Panc1 (cell line): ENCODE results near the gene COQ8A. TPM values are rescaled to one million over a fixed set of nuclear protein-coding genes. Genes with fewer than 3 reads are reported as not detected.

Experiments used
- ATAC-seq: fragments of 200-7000 bp; cut with Tn5 transposase; 2 replicates; pipeline ENCODE4 v1.9.1; 2020; ENCODE audit warnings: mild to moderate bottlenecking, moderate library complexity
- BruUV-seq: library from RNA; stranded (reverse); fragments of 400-500 nt; replicated peaks from 2 replicates; lab custom pipeline; 2021; lab: Mats Ljungman, UMichigan
- CTCF ChIA-PET: fragments of 300-600 bp; sonication (Branson Sonifier 250); formaldehyde crosslinking; loops from one replicate; lab custom pipeline; 2022; ENCODE audit warnings: antibody characterized with exemption; lab: Charles Lee
- POLR2A ChIA-PET: fragments of 300-600 bp; sonication (Branson Sonifier 250); formaldehyde crosslinking; loops from one replicate; lab custom pipeline; 2022; ENCODE audit warnings: antibody characterized with exemption; lab: Charles Lee
- DNase-seq: peaks from one replicate; pipeline ENCODE4 v3.0.0-alpha.2; 2010; ENCODE audit warnings: low read depth, low spot score
- H3K27ac ChIP-seq: 2 replicates; pipeline ENCODE4 v1.5.1; 2011; ENCODE audit warnings: mild to moderate bottlenecking, low read length, inconsistent platforms
- H3K27me3 ChIP-seq: fragments of 200-500 bp; sonication (Bioruptor generic); 2 replicates; pipeline ENCODE4 v1.6.0; 2014; ENCODE audit warnings: low read length, inconsistent platforms; ENCODE audit not compliant: control insufficient read depth, insufficient read depth
- H3K36me3 ChIP-seq: fragments of 200-500 bp; sonication (Bioruptor generic); 2 replicates; pipeline ENCODE4 v1.5.1; 2014; ENCODE audit warnings: inconsistent platforms, mild to moderate bottlenecking, low read length, moderate library complexity; ENCODE audit not compliant: control insufficient read depth, insufficient read depth
- H3K4me1 ChIP-seq: 2 replicates; pipeline ENCODE4 v1.5.1; 2011; ENCODE audit warnings: inconsistent platforms, mild to moderate bottlenecking, low read length, moderate library complexity; ENCODE audit not compliant: control insufficient read depth, insufficient read depth
- H3K4me3 ChIP-seq, 2 experiments: 2 replicates each; pipeline ENCODE4 v1.5.1; 2011 to 2012; ENCODE audit warnings: low read depth in 2 of 2, low read length in 2 of 2, mild to moderate bottlenecking in 2 of 2, inconsistent platforms in 1 of 2, moderate library complexity in 1 of 2
- H3K9me3 ChIP-seq: fragments of 200-500 bp; sonication (Bioruptor generic); 2 replicates; pipeline ENCODE4 v1.5.1; 2014; ENCODE audit warnings: low read depth, mild to moderate bottlenecking, inconsistent platforms, low read length, moderate library complexity; ENCODE audit not compliant: control insufficient read depth, insufficient read depth
- CTCF ChIP-seq: fragments of 450-650 bp; IDR thresholded peaks from 2 replicates; pipeline ENCODE4 v1.5.1; 2017; ENCODE audit warnings: mild to moderate bottlenecking
- POLR2AphosphoS5 ChIP-seq: IDR thresholded peaks from 2 replicates; pipeline ENCODE4 v1.6.1; 2012; ENCODE audit warnings: mild to moderate bottlenecking, low read depth, low read length, moderate library complexity
- REST ChIP-seq, 2 experiments: IDR thresholded peaks; 2 replicates each; pipeline ENCODE4 v1.6.1; 2011 to 2012; ENCODE audit warnings: low read depth in 2 of 2, control low read depth in 1 of 2, low read length in 1 of 2, mild to moderate bottlenecking in 1 of 2, moderate library complexity in 1 of 2; ENCODE audit not compliant: insufficient read depth in 1 of 2
- SIN3A ChIP-seq: IDR thresholded peaks from 2 replicates; pipeline ENCODE4 v1.6.1; 2012; ENCODE audit warnings: low read depth, mild to moderate bottlenecking, low read length, moderate library complexity, borderline replicate concordance; ENCODE audit not compliant: insufficient read depth
- TCF7L2 ChIP-seq: IDR thresholded peaks from 2 replicates; pipeline ENCODE4 v1.6.1; 2011; ENCODE audit warnings: mild to moderate bottlenecking, low read depth, low read length, inconsistent platforms
- in situ Hi-C: cut with HindIII; loops from 2 replicates; pipeline ENCODE4 v1.10.0; 2016; ENCODE audit warnings: low sequenced_read_pairs, low pct_unique_long_range_greater_than_20kb
- intact Hi-C: fragments of 100-400 bp; cut with micrococcal nuclease; formaldehyde crosslinking; loops from one replicate; pipeline ENCODE4 v1.10.0; 2022; ENCODE audit not compliant: unreplicated experiment
- total RNA-seq: library from RNA; stranded (reverse); gene quantifications from one replicate; pipeline ENCODE4 v1.2.1, GENCODE V29; 2021; ENCODE audit not compliant: unreplicated experiment

The COQ8A gene
- total RNA-seq, 1 experiment from 2014 or later, result 15.1 TPM

- no peaks in the 10 kb centered on the region for H3K4me1 ChIP-seq
- H3K36me3 ChIP-seq, result no peaks in the 10 kb centered on the region
- H3K27me3 ChIP-seq, result no peaks in the 10 kb centered on the region
- in situ Hi-C loops (no loop called here), intact Hi-C loops (no loop called here)
- ATAC-seq, result no peak
- DNase-seq, result no peak
- H3K27ac ChIP-seq, result no peak overlapping the region
- no peaks in the 10 kb centered on the region for H3K9me3 ChIP-seq
- BruUV-seq, result no TSS peak
- H3K4me3 ChIP-seq, result no peak overlapping the region
- TF ChIP-seq POLR2AphosphoS5, result no peak
- no peak for TF ChIP-seq CTCF
- TF ChIP-seq REST (IDR thresholded peaks at IDR 0.05; ENCODE audit: insufficient read depth in 1 of 2, low read depth in 2 of 2, low read length in 1 of 2), result no peak
- no peak for TF ChIP-seq TCF7L2
- no peak for TF ChIP-seq SIN3A
- ChIA-PET CTCF (no interaction called here), POLR2A (no interaction called here)
These were observed 45.2 kb downstream of the COQ8A start for GRCh38 chr1:226985239-226985838.

- in situ Hi-C loops, result no loop called here
- H3K4me1 ChIP-seq, result no peaks in the 10 kb centered on the region
- no peak for ATAC-seq
- H3K36me3 ChIP-seq, result no peaks in the 10 kb centered on the region
- H3K27ac ChIP-seq, result no peak overlapping the region
- TF ChIP-seq REST (IDR thresholded peaks at IDR 0.05; ENCODE audit: insufficient read depth in 1 of 2, low read depth in 2 of 2, low read length in 1 of 2) (no peak), POLR2AphosphoS5 (0 out of 2 replicates have a peak, but pooled peaks have one; percentile 10), SIN3A (no peak), CTCF (no peak), TCF7L2 (no peak)
- no TSS peak for BruUV-seq
- POLR2A ChIA-PET, result no interaction called here
- CTCF ChIA-PET, result no interaction called here
- H3K9me3 ChIP-seq, result no peaks in the 10 kb centered on the region
- no peaks in the 10 kb centered on the region for H3K27me3 ChIP-seq
- DNase-seq, result no peak
- H3K4me3 ChIP-seq, result no peak overlapping the region
- intact Hi-C loops, result no loop called here
These were observed 45.9 kb downstream of the COQ8A start for GRCh38 chr1:226985839-226986463.
